Stimulated activated CD4-positive, alpha-beta T cell treated with anti-CD3 and anti-CD28 coated beads, Interleukin-12 subunit alpha, Interleukin-12 subunit beta, amount 100 ng/mL, for 4 hours (primary cell): ENCODE results near the gene FFAR2.
"Not testable (repeated sequence)": the region's sequence is repeated elsewhere in the genome, so short reads cannot be mapped to it uniquely, and the experiment has no call there.

ENCODE experiments used
- DNase-seq: peaks from one replicate; pipeline ENCODE4 v3.0.0-alpha.2; 2020

FFAR2 gene

GRCh38 chr19:35458192-35458591 lies 10.1 kb downstream of the FFAR2 start:
- no peak for DNase-seq

GRCh38 chr19:35458731-35459391 lies 10.8 kb downstream of the FFAR2 start:
- DNase-seq, result no peak

GRCh38 chr19:35459414-35460082 lies 11.5 kb downstream of the FFAR2 start:
- no peak for DNase-seq

GRCh38 chr19:35460608-35461007 lies 12.6 kb downstream of the FFAR2 start:
- no peak for DNase-seq

GRCh38 chr19:35461060-35461459 lies 13.0 kb downstream of the FFAR2 start:
- no peak for DNase-seq

- not testable (repeated sequence) for DNase-seq
These were observed 13.7 kb downstream of the FFAR2 start for GRCh38 chr19:35461788-35462187.

GRCh38 chr19:35462476-35462953 lies 14.5 kb downstream of the FFAR2 start:
- no peak for DNase-seq

GRCh38 chr19:35462956-35463355 lies 14.9 kb downstream of the FFAR2 start:
- not testable (repeated sequence) for DNase-seq

- DNase-seq, result no peak
These were observed 18.2 kb downstream of the FFAR2 start for GRCh38 chr19:35466259-35466658.

- peak; percentile 42 for DNase-seq
These were observed 20.6 kb downstream of the FFAR2 start for GRCh38 chr19:35468637-35469036.

GRCh38 chr19:35470128-35470527 lies 22.1 kb downstream of the FFAR2 start:
- DNase-seq, result no peak

- not testable (repeated sequence) for DNase-seq
These were observed 23.0 kb downstream of the FFAR2 start for GRCh38 chr19:35471075-35471474.

GRCh38 chr19:35471946-35472345 lies 23.9 kb downstream of the FFAR2 start:
- no peak for DNase-seq

GRCh38 chr19:35474104-35474503 lies 26.0 kb downstream of the FFAR2 start:
- no peak for DNase-seq

GRCh38 chr19:35474594-35474993 lies 26.5 kb downstream of the FFAR2 start:
- DNase-seq, result not testable (repeated sequence)

- DNase-seq, result no peak
These were observed 28.1 kb downstream of the FFAR2 start for GRCh38 chr19:35476149-35476548.

- DNase-seq, result no peak
These were observed 31.0 kb downstream of the FFAR2 start for GRCh38 chr19:35478794-35479677.

- no peak for DNase-seq
These were observed 35.0 kb downstream of the FFAR2 start for GRCh38 chr19:35483089-35483488.

- no peak for DNase-seq
These were observed 36.4 kb downstream of the FFAR2 start for GRCh38 chr19:35484252-35485036.

- no peak for DNase-seq
These were observed 38.2 kb downstream of the FFAR2 start for GRCh38 chr19:35486268-35486708.

GRCh38 chr19:35487656-35488182 lies 39.7 kb downstream of the FFAR2 start:
- no peak for DNase-seq

GRCh38 chr19:35488677-35489076 lies 40.6 kb downstream of the FFAR2 start:
- no peak for DNase-seq
